Measurements from ENCODE around the gene UPP1. TPM values are rescaled to one million over a fixed set of nuclear protein-coding genes. Genes with fewer than 3 reads are reported as not detected.

The UPP1 gene
- total and polyA plus RNA-seq, 2 of the 13 experiments (the other 11 are each of a cell fraction or from before 2014, with no cell fraction given), result 5.7 to 9.8 TPM

- TF ChIP-seq ZBTB21 (CRISPR knock-in tag; IDR thresholded peaks at IDR 0.05) (0 out of 2 replicates have a peak, but pooled peaks have one; percentile 38), U2AF2 (IDR thresholded peaks at IDR 0.05; ENCODE audit: low read depth, low read length) (no peak), ZNF468 (CRISPR knock-in tag; IDR thresholded peaks at IDR 0.05) (no peak), MAZ (IDR thresholded peaks at IDR 0.05; ENCODE audit: borderline replicate concordance, low read depth, low read length) (peak; percentile 58; the same call in 1 of the 2 replicates), MAZ (CRISPR knock-in tag; IDR thresholded peaks at IDR 0.05; ENCODE audit: low read depth) (0 out of 2 replicates have a peak, but pooled peaks have one; percentile 65), ZNF777 (CRISPR knock-in tag; IDR thresholded peaks at IDR 0.05) (no peak), KAT8 (CRISPR knock-in tag; IDR thresholded peaks at IDR 0.05) (peak; percentile 43; the same call in 1 of the 2 replicates), ZNF44 (CRISPR knock-in tag; IDR thresholded peaks at IDR 0.05) (no peak), HOXD1 (CRISPR knock-in tag; IDR thresholded peaks at IDR 0.05) (0 out of 2 replicates have a peak, but pooled peaks have one; percentile 56), ZNF484 (CRISPR knock-in tag; IDR thresholded peaks at IDR 0.05; ENCODE audit: borderline replicate concordance, low read depth) (no peak), TP53 (CRISPR knock-in tag; conservative IDR thresholded peaks at IDR 0.05) (no peak), IRX3 (CRISPR knock-in tag; IDR thresholded peaks at IDR 0.05; ENCODE audit: borderline replicate concordance, low read depth) (no peak), HINFP (CRISPR knock-in tag; IDR thresholded peaks at IDR 0.05; ENCODE audit: low read depth) (no peak), ZFX (CRISPR knock-in tag; IDR thresholded peaks at IDR 0.05; ENCODE audit: low read depth) (0 out of 2 replicates have a peak, but pooled peaks have one; percentile 14), SP5 (CRISPR knock-in tag; IDR thresholded peaks at IDR 0.05; ENCODE audit: borderline replicate concordance, low read depth) (peak; percentile 70; the same call in 1 of the 2 replicates), NCOR1 (IDR thresholded peaks at IDR 0.05; ENCODE audit: borderline replicate concordance, low read length) (peak; percentile 88; the same call in 1 of the 2 replicates)
- TF ChIP-seq, protein P1, sequence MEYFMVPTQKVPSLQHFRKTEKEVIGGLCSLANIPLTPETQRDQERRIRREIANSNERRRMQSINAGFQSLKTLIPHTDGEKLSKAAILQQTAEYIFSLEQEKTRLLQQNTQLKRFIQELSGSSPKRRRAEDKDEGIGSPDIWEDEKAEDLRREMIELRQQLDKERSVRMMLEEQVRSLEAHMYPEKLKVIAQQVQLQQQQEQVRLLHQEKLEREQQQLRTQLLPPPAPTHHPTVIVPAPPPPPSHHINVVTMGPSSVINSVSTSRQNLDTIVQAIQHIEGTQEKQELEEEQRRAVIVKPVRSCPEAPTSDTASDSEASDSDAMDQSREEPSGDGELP (IDR thresholded peaks at IDR 0.05; ENCODE audit: borderline replicate concordance, low read depth), result peak; percentile 90
- TF ChIP-seq, protein P2, sequence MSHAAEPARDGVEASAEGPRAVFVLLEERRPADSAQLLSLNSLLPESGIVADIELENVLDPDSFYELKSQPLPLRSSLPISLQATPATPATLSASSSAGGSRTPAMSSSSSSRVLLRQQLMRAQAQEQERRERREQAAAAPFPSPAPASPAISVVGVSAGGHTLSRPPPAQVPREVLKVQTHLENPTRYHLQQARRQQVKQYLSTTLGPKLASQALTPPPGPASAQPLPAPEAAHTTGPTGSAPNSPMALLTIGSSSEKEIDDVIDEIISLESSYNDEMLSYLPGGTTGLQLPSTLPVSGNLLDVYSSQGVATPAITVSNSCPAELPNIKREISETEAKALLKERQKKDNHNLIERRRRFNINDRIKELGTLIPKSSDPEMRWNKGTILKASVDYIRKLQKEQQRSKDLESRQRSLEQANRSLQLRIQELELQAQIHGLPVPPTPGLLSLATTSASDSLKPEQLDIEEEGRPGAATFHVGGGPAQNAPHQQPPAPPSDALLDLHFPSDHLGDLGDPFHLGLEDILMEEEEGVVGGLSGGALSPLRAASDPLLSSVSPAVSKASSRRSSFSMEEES (CRISPR knock-in tag; IDR thresholded peaks at IDR 0.05), result peak; percentile 81
- TF ChIP-seq, protein P3, sequence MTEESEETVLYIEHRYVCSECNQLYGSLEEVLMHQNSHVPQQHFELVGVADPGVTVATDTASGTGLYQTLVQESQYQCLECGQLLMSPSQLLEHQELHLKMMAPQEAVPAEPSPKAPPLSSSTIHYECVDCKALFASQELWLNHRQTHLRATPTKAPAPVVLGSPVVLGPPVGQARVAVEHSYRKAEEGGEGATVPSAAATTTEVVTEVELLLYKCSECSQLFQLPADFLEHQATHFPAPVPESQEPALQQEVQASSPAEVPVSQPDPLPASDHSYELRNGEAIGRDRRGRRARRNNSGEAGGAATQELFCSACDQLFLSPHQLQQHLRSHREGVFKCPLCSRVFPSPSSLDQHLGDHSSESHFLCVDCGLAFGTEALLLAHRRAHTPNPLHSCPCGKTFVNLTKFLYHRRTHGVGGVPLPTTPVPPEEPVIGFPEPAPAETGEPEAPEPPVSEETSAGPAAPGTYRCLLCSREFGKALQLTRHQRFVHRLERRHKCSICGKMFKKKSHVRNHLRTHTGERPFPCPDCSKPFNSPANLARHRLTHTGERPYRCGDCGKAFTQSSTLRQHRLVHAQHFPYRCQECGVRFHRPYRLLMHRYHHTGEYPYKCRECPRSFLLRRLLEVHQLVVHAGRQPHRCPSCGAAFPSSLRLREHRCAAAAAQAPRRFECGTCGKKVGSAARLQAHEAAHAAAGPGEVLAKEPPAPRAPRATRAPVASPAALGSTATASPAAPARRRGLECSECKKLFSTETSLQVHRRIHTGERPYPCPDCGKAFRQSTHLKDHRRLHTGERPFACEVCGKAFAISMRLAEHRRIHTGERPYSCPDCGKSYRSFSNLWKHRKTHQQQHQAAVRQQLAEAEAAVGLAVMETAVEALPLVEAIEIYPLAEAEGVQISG (CRISPR knock-in tag; IDR thresholded peaks at IDR 0.05), result peak; percentile 49; the same call in 1 of the 2 replicates
- TF ChIP-seq, protein P4, sequence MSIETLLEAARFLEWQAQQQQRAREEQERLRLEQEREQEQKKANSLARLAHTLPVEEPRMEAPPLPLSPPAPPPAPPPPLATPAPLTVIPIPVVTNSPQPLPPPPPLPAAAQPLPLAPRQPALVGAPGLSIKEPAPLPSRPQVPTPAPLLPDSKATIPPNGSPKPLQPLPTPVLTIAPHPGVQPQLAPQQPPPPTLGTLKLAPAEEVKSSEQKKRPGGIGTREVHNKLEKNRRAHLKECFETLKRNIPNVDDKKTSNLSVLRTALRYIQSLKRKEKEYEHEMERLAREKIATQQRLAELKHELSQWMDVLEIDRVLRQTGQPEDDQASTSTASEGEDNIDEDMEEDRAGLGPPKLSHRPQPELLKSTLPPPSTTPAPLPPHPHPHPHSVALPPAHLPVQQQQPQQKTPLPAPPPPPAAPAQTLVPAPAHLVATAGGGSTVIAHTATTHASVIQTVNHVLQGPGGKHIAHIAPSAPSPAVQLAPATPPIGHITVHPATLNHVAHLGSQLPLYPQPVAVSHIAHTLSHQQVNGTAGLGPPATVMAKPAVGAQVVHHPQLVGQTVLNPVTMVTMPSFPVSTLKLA (IDR thresholded peaks at IDR 0.05), result 0 out of 2 replicates have a peak, but pooled peaks have one; percentile 19
- TF ChIP-seq, protein P5, sequence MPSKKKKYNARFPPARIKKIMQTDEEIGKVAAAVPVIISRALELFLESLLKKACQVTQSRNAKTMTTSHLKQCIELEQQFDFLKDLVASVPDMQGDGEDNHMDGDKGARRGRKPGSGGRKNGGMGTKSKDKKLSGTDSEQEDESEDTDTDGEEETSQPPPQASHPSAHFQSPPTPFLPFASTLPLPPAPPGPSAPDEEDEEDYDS (CRISPR knock-in tag; IDR thresholded peaks at IDR 0.05), result peak; percentile 83
Measured at GRCh38 chr7:48140001-48140681, 51.1 kb downstream of the UPP1 start (continued).

Data from HepG2 (cell line).